Skeletal muscle cell (primary cell): ENCODE results near the gene INHBB.

Source experiments
- DNase-seq: peaks from one replicate; pipeline ENCODE4 v3.0.0-alpha.2; 2010; ENCODE audit warnings: low read depth
- H3K4me3 ChIP-seq: 2 replicates; pipeline ENCODE4 v1.5.1; 2011; ENCODE audit warnings: low read depth, mild to moderate bottlenecking, control low read depth, low read length, moderate library complexity

INHBB gene

DNA sequence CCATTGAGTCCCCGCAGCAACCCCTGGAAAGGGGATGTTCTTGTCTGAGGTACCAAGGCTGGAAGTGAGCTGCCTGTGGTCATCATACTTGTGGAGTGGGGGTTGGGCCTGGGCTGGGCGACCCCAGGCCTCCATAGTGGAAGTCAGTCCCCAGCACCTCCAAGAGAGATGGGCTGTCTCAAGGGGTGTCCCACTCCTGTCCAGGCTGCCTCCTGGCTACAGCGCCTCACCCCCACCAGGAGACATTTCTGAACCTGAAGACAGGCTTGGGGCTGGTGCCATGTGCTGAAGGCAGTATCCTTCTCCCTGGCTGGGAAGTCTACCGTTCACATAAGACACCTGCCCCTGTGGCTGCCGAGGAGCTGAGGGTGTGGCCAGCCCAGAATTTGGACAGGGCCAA, 28.9 kb downstream of the INHBB start:
- DNase-seq = no peak
- no peak overlapping the region for H3K4me3 ChIP-seq

DNA sequence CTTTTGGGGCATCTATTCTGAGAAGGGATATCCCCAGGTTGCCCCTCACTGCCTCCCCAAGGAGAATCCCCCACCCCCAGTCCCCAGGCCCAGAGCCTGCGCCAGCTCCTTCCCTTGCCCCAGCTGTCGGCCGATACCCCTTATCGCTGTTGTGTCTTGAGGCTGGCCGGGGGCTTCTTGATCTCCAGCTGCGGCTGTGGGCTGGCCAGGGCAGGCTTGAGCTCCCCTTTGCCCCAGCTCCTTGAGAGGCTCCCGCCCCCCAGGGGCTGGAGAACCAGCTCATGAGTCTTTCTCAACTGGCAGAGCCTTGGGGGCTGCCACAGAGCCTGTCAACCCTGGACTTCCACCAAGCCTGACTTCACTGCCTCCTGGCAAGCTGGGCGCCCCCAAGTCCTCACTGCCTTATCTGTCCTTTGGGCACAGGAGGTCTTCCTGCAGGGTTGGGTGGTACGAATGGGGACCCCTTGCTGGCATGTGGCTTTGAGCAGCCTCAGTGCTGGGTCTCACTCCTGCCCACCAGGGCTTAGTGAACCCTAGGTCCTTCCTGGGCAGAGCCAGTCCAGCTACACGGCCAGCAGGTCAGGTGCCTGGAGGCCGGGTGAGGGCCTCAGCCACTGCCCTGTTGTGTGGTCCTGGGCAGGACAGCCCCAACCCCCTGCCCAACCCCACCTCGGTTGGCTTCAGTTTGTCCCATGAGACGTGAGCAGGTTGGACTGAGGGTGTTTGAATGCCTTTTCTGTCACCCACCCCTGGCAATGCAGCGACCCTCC, 29.5 kb downstream of the INHBB start:
- no peak for DNase-seq

DNA sequence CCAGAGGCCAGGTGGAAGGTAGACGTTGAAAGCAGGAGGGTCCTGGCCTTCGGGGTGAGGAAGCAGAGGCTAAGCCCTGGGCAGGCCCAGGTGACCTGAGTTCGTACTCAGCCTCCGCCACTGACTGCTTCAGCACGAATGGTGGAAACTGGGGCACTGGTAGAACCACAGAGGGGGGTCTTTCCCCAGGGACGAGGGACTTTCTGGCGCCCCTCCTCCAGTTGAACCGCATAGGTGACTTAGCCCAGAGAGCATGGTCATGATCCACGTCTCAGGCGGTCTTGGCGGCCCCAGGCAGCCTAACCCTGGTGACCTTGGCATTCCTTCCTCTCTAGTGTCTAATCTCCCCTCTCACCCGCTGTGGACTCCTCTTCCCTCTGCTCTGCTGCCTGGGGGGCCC, 30.2 kb downstream of the INHBB start:
- DNase-seq = no peak
- no peak overlapping the region for H3K4me3 ChIP-seq

More for the DNA sequence above, 29.5 kb downstream of the INHBB start:
- no peak overlapping the region for H3K4me3 ChIP-seq

DNA sequence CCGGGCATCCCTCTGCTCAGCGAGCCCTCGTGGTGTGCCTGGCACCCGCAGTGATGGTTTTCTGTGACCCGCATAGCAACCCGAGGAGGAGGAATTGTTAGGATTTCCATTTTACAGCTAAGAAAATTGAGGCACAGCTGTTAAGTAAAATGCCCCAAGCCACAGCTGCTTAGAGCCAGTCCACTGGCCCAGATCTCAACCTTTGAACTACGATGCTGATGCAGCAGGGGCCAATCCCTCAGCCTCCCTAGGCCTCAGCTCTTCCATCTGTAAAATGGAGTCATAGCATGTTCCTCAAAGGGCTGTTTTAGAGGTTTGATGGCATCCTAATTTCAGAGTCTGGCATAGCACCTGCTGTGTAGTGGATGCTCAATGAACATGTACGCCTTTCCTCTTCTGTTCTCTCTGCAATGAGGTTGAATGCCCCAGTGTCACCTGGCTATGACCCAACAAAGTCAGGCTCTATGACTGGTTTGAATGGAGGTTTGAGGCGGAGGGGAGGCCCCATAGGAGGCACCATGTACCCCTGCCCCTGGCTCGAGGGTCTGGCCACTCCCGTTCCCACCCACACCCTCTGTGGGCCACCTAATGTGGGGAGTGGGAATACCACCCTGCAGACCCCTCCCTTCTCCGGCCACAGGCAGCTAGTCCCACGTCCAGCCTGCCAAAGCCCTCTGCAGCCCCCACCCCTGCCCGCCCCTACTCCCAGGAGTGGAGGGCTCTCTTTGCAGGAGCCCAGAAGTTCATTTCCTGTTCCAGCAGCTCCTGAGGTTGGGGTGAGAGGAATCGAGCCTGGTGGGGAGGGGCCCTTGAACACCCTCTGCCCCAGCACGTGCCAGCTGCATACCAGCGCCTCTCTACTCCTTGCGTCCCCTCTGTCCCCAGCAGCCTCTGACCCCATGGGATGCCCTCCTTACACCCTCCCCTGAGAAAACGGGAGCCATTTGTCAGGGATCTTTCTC, 31.0 kb downstream of the INHBB start:
- DNase-seq = no peak
- no peak overlapping the region for H3K4me3 ChIP-seq

DNA sequence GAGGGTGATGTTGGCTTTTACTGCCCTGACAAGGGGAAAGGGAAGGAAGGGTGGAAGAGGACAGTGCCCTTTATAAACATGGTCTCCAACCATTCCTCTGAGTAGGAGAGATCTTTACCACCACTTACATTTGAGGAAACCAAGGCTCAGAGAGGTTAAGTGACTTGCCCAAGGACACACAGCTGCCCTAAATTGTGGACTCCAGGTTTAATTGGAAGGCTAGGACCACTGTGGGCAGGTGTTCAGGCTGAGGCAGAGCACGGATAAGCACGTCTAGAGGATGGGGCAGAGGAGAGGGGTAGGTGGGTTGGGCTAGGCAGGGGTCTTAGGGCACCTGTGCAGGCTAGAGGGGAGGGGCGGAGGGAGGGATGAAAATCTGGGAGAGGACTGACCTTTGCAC, 32.7 kb downstream of the INHBB start:
- DNase-seq = no peak
- no peak overlapping the region for H3K4me3 ChIP-seq

DNA sequence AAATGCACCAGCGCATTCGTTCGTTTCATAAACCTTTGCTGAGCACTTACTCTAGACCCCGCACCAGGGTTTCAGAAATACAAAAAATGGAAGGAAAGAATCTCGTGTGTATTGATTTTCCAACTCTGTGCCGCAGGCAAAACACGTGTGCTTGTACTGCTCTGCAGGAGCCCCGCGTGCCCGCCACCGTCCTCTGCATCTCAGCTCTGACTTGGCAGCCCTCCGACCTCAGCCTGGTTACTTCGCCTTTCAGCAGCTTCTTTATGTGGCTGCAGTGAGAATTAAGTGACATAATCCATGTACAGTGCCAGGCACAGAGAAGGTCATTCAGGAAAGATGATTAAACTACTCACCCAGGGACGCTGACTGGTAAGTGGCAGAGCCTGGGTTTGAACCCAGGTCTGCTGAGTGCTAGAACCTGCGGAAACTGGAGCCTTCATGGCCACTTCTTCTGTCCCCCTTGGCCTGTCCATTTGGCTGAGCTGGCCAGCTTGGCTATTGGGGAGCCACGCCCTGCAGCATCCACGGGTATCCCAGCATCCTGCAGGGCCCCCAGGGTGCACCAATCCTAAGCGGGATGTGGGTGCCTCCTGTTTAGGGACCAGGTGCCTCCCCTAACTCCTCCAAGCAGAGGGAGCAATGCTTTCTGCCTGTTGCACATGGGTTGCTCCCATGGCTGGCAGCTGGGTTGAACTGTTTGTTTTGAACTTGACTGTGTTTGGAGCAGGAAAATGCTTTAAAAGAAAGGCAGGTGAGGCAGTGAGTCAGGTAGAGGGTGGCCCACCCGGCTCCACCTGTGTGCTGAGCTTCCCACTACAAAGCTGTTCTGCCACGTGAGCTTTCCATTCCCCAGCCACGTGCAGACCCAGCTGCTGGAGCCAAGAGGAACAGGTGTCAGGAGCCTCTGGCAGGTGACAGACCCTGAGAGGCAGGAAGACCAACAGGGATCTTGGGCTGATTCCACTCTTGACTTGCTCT, 34.3 kb downstream of the INHBB start:
- no peak overlapping the region for H3K4me3 ChIP-seq
- no peak for DNase-seq

DNA sequence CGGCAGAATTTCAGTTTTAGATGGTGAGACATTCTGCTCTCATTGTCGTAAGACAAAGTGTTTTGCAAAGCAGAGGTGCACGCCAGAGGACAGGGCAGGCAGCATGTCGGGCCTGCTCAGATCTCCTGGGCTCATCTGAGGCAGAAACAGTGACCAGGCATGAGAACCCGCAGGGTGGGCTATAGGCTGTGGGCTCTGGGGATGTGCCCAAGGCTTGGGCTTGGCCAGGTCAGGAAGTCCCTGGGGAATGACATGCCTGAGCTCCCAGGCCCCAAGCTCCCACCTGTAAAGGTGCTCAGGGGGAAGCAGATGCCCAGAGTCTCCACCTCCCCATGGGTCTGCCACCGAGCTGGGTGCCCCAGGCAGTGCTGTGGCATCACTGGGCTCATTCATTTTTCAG, 35.3 kb downstream of the INHBB start:
- DNase-seq = no peak
- no peak overlapping the region for H3K4me3 ChIP-seq

DNA sequence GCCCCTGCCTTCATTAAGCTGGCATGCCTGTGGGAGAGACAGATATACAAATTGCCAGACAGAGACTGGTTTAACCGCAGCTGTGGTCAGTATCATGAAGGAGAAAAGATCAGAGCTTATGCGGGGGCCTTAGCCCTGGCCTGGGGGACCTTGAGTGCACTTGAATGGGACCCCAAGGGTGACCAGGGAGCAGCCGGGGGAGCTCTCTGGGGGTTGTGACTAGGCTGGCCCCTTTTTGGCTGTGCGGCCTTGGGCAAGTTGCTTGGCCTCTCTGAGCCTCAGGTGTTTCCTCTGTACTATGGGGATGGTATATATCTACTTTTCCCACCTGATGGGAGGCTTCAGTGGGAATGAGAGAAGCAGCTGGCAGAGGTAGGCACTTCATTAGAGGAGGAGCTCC, 35.7 kb downstream of the INHBB start:
- no peak overlapping the region for H3K4me3 ChIP-seq
- DNase-seq = no peak

DNA sequence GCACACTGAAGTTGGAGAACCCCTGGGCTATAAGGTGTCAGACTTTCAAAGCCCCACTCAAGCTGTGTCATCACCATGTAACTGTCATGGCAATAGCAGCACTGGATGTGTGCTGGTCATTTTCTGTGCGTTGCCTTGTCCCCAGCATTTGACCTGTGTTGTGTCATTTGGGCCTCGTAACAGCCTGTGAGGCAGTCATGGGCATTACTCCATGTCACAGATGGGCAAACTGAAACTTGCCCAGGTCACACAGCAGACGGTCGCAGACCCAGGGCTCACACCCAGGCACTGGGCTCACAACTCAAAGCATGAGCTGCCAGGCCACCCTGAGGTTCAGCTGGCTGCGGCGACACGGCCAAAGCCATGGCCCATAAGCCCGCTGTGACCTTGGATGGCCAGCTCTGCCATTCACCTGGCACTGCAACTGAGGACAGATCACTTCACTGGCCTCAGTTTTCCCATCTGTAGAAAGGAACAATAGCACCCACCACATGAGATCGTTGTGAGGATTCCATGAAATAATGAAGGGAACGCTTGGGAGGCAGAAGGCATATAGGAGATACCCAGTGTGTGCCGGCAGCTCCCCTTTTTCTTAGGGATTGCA, 36.7 kb downstream of the INHBB start:
- DNase-seq = no peak
- no peak overlapping the region for H3K4me3 ChIP-seq

DNA sequence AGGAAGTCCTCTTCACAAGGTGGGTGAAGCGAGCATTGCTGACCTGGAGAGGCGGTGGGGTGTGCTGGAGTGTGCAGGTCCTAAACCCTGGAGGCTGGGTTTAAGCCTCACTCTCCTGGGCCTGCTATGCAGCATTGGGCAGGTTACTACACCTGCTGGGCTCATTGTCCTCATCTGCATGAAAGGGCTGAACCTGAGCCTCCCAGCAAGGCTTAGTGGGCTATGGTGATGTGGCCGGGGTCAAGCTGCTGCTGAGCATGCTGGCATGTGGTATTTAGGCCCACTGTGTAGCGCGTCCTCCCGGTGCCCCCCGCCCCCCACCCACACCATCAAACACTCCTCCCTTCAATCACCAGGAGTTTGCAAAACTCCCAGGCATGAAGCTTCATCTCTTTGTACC, 37.3 kb downstream of the INHBB start:
- no peak for DNase-seq
- H3K4me3 ChIP-seq = no peak overlapping the region

DNA sequence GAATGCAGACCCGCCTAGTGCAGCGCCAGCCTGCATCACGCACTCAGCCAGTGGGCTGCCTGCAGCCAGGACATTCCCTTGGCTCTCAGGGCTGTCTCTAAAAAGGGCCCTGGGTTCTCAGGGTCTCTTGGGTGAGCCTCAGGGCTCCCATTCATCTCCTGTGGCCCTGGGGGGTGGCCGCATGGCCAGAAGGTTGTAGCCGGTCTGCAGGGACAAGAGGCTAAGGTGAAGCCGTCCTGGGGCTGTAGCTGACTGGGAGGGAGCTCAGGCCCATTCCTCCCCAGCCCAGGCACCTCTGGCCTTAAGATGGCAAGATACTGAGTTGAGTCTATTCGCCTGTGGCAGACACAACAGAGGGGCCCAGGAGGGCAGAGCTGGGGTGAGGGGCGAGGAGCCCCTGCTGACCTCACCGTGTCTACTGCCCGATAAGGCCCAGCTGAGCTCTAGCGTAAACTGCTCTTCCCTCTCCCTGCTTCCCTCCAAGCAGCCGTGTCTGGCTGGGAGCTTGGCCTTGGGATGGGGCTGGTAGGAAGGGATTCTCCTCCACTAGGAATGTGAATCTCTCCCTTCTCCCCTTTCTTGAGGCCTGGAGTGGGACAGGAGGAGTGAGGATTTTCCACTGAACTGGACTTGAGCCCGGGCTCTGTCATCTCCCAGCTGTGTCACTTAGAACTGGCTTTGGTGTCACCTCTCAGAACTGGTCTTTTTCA, 37.9 kb downstream of the INHBB start:
- no peak for DNase-seq

DNA sequence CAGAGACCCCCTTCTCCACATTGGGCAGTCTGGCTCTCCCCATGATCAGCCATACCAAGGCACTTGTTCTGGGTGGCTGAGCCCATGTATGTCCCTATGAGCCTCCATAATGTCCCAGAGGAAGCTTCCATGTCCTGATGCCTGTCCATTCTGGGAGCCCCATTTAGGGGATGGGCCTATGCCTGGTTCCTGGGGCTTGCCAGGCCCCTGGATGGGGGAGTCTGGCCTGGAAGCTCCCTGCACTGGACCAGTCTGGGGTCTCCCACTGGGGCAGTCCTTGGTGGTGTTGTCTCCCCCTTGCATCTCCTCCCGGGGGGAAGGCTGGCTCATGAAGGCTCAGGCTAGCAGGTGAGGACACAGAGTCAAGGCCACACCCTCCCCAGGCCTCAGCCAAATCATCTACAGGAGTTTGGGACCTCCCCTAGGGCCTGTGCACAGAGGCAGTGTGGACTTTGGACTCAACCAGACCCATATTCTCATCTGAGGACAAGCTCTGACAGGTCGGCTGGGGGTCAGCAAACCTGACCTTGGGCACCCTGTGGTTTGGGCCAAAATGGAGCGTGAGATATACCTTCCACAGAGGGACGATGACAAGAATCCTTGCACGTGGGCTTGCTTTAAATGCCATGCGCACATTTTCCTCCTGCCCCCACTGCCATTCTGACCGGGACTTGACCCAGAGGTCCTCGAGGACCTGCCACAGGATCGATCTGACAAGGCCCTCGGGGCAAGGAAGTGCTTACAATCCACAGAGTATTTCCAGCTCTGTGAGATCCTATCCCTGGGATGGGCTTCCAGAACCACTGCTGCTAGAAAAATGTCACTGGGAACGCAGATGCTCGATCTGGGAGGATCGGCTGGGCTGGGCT, 38.8 kb downstream of the INHBB start:
- no peak overlapping the region for H3K4me3 ChIP-seq
- no peak for DNase-seq

More for the DNA sequence above, 37.9 kb downstream of the INHBB start:
- H3K4me3 ChIP-seq = no peak overlapping the region

DNA sequence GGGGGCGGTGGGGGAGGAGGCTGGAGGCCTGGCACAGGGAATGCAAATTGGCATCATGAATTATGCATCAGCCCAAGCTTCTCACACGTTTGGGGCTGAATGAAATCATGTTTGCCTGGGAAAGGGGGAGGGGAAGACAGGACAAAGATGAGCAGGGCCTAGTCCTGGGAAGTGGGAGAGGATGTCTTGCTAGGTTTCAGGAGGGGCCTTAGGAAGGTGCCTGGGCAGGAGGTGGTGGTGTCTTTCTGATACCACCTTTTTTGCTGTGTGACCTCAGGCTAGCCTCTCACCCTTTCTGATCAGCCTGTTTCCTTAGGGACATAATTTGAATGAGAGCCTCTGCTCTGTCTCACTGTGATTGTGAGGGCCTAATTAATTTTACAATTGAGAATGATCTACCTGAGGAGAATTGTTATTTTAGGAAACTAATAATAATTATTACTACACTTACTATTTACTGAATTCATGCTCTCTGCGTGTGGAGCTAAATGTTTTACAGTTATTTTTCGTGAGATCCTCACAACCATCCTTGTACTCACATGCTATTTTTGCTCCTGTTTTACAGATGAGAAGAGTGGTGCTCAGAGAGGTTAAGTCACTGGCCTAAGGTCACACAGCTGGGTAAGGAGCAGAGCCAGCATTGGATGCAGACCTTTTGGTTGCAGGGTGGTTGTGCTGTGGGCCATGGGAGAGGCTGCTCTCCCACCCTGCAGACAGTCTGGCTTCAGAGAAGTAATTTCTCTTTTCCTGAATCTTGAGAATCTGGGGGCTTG, 39.6 kb downstream of the INHBB start:
- DNase-seq = no peak
- no peak overlapping the region for H3K4me3 ChIP-seq

DNA sequence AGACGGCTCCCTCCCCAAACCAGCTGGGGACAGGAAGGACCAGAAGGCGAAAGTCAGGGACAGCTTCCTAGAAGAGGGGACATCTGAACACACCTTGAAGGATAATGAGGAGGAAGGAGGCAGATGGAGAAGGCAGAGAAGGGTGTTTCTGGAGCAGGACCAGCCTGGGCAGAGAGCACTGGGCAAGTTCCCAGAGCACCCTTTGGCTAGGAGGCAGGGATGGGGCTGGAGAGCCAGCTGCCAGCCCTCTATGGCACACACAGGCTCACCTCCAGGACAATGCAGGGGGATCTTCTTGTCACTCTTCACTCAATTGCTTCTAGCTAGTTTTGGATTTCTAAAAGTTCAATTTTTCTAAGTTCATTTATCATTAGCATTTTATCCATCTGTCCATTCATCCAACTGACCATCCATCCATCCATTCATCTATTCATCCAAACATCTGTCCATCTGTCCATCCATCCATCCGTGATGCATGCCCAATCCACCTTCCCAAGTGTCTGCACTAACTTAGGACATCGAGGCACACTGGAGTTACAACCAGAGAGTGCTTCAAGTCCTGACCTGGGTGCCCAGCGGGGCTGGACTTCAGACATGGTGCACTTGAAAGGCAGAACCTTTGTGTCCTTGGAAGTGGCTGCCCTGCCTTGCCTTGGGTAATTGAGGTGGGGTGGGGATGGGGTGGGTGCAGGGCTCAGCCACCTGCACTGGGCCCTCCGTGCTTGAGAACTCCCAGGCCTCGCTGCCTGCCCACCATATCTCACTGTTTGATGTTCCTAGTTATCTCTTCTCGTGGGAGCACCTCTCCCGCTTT, 42.5 kb downstream of the INHBB start:
- no peak for DNase-seq
- no peak overlapping the region for H3K4me3 ChIP-seq

DNA sequence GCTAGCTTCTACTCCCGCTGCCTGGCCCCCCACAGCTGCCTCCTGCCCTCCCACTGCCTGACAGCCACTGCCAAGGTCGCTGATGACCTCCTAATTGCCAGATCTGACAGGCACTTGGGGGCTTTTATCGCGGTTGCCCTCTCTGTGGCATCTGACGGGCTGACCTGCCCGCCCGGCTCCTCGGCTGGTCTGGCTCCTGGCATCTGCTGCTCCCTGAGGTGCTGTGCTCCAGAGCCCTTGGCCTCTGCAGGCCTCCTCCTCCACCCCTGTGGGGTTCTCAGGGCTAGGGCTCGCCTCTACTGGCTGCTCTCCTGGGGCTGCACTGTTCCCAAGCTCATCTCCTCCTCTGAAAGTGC, 43.1 kb downstream of the INHBB start:
- no peak overlapping the region for H3K4me3 ChIP-seq
- DNase-seq = no peak

DNA sequence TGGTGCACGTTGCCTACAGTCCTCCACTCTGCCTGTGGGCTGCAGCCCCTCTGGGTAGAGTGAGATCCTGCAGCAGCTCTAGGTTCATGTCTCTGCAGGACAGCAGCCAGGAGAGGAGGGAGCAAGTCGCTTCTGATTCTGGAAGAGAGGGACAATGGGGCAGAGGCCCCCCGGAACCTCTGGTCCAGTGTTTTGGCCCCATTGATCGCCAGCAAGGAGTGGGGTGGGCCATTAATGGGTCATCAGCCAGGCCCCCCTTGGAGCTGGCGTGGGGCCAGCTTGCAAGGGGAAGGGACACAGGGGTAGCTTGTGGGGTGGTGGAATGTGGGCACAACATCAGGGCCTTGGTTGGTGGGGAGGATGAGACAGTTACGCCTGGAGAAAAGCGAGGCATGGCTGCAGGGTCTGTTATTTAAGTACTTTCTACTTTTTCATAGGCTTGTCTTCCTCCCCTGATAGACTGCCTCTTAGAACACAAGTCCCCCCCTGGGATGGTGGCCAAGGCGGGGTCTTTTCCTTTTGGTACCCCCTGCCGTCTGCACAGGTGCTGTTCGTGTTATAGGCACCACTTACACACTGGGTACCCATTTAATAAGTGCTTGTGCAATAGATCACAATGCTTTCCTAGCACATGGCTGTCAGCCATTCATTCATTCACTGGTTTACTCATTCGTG, 44.6 kb downstream of the INHBB start:
- DNase-seq = no peak
- no peak overlapping the region for H3K4me3 ChIP-seq
